NCI-H2081 treated with DMSO at 0.1 percent for 48 hours (cell line): ENCODE measurements around the gene TMEM213.

Experiments
- DNase-seq: peaks from one replicate; lab custom pipeline; 2025; lab: John Stamatoyannopoulos, UW

TMEM213 gene

DNA sequence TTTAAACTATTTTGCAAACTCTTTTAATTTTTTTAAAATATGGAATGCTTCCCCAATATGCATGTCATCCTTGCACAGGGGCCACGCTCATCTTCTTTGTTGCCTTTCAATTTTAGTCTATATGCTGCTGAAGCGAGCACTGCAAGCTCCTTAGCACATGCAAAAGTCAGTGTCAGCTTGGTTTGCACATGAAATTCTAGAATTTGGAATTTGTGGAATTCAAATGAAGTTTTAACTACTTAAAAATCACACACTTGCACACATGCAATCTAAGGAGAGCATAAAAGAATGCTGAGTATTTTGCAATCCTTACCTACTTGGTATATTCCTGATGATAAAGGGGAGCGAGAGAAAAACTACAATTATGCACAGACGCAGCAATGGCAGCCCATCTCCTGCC, 78.5 kb downstream of the TMEM213 start:
- no peak for DNase-seq

DNA sequence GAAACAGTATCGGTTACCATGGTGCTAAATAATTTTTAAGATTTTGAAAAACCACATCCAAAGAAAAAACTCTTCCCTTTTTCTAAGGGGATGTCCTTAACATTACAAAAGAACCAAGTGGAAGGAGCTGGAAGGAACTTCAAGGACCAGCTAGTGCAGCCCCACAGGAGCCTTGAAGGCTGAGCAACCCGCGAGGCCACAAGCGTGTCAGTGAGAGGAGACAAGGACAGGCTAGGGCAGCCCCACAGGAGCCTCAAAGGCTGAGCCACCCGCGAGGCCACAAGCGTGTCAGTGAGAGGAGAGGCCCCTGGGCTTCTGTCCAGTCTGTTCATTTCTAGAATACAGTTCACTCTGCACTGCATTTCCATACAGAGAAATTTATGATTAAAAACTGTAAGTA, 80.3 kb downstream of the TMEM213 start:
- no peak for DNase-seq

DNA sequence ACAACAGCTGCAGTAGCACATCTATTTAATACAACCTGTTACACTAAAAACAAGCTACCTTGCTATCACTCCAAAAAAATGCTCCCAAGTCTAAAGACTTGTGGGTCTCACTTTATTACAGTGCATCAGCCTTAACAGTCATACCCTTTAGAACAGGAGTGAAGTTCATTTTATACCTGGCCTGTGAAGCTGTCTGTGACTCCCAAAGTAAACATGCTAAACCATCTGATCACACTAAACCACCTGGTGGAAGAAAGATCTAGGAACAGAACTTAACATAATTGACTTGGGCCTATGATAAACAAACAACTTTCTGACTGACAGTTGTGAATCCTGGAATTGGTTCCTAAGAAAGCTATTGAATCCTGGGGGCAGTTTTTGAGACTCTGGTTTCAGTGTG, 81.1 kb downstream of the TMEM213 start:
- no peak for DNase-seq

DNA sequence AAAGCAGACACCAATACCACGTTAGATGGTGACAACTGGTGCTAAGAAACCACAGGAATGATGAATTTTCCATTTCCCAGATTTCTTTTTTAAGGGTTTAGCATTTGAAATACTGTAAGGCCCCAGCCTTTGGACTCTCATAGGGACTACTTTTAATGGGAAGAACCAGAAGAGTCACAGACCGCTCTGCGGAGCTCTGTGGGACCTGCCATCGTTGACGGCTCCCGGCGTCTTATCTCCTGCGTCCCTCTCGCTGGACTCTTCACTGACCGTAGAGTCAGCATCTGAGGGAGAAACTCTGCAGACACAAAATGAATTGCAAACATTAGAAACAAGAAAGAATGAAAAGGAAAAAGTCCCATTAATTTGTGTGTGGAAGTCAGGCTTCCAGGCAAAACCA, 81.6 kb downstream of the TMEM213 start:
- no peak for DNase-seq

DNA sequence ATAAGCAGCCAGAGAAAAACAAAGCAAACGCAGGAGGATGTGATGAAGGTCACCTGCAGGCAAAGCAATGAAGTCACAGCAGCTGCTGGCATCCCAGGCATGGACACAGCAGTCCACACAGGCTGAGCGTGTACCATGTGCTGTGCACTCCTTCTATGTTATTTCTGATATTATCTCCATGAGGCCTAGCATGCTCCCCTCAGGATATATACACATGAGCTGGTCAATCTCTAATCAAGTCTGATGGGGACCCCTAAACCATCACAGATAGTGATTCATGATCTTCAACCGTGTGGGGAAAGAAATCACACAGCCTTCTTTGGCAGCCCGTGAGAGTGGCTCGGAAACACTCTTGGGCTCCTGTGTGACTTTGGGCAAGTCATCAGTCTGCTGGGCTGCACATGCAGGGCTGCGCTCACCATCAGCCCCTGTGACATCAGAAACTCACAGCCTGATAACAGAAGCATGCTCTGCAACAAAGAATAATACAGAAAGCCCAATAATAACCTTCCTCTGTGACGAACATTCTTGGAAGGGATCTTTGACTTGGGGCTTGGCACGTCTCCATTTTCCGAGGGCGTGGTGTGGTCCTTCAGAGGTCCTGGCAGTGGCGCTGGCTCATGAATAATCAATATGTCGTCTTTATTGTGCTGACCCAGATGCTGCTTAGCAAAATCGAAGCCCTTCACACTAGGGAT, 83.2 kb downstream of the TMEM213 start:
- DNase-seq, result no peak

DNA sequence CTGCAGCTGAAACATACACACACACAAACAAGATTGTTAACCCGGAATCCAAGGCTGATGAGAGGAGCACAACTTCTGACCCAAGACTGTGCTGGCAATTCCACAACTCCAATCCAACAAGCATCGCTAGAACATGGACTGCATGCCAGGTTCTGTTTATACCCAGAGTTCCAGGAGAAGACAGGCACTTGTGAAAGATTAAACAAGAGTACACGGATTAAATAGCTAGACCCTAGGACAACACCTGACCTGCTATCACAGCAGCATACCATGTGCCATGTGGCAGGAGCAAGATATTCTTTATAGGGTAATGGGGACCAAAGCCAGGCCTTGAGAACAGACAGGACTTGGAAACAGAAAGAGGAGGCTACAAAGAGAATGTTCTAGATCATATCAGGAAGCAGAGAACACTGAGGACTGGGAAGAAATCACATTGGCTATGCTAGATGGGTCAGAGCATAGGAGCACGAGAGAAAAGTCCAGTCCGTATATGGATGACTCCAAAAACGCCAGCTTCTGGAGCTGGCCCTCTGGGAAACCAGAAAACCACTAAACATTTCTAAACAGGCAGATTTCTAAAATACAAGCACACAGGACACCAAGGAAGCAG, 83.9 kb downstream of the TMEM213 start:
- DNase-seq, result no peak

DNA sequence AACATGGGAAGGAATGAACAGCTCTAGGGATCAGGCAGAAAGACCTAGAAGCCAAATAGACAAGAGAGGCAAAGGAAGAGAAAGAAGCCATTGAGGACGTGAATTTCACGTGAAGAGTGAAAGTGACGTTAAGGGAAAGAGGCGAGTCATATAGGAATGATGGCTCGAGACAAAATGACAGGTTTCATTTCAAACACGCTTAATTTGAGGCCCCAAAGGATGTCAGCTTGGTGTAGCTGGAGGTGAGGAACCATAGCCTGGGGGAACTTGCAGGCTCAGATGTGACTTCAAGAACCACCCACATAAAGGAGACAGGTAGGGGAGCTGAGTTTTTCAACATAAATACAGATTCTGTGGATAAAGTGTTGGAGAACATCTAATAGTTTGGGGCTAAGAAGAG, 84.5 kb downstream of the TMEM213 start:
- DNase-seq, result no peak

DNA sequence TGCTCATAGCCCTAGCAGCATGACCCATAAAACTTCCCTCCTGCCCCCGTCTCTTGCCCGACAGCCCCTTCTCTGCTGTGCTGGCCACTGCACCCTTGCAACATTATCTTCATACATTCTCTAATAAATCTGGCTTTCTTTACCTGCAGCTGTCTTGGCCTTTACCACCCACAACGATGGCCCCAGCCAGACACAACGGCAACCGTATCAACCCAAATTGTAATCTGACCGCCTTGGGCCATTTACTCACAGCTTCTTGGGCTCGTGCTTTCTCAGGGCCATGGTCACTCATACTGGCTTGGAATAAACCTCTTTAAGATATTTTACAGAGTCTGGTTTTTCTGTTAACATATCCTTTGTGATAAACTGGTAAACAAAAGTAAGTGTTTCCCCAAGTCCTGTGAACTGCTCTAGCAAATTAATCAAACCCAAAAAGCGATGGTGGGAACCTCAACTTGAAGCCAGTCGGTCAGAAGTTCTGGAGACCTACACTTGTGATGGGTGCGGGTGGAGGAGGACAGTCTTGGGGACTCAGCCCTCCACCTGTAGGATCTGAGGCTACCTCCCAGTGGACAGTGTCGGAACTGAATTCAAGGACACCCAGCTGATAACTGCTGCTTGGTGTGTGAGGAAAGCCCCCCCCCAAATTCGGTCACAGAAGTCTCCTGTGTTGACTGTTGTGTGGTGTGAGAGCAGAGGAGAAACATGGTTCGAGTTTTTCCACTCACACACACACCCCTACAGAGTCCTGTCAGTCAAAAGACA, 87.8 kb downstream of the TMEM213 start:
- no peak for DNase-seq

DNA sequence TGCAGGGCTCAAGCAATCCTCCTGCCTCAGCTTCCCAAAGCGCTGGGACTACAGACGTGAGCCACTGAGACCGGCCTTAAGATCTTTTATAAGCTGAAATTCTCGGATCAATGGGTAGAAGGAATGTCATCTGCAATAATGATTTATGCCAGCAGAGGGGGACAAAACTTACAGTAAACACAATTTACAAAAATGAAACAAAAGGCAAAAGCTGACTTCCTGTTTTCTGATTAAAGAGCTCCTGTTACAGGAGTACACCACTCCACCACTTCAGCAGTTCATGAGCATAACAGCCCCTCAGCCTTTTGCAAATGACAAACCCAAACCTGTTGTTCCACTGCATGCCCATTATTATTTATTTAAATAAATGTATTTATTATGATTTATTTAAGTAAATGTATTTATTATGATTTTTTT, 88.7 kb downstream of the TMEM213 start:
- peak; percentile 12 for DNase-seq

DNA sequence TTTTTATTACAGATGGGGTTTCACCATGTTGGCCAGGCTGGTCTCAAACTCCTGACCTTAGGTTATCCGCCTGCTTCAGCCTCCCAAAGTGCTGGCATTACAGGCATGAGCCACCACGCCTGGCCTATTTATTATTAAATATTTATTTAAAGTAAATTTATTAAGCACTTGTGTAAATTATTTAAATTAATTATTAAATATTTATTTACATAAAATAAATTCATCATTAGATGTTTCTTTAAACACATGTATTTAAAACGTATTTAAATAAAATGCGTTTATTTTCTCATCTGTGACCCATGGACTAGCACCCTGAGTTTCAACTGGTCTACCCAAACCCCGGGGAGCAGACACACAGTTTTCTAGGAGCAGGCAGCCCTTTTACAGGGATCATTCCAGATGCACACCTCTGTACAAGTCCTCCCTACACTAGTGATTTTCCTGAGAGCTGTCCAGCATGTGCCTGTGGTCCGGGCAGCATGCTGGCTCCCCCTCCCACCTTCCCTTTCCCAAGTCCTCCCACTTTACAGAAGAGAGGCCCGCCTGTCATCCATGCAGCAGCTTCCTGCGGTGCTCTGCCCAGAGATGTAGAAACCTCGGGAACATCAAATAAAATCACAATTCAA, 89.4 kb downstream of the TMEM213 start:
- DNase-seq, result no peak
